Measurements from ENCODE around the gene FOXC1. TPM values are rescaled to one million over a fixed set of nuclear protein-coding genes. Genes with fewer than 3 reads are reported as not detected.

FOXC1 gene
- polyA plus RNA-seq, 1 of the 3 experiments (the other 2 are of a cell fraction): 4.3 TPM

DNA sequence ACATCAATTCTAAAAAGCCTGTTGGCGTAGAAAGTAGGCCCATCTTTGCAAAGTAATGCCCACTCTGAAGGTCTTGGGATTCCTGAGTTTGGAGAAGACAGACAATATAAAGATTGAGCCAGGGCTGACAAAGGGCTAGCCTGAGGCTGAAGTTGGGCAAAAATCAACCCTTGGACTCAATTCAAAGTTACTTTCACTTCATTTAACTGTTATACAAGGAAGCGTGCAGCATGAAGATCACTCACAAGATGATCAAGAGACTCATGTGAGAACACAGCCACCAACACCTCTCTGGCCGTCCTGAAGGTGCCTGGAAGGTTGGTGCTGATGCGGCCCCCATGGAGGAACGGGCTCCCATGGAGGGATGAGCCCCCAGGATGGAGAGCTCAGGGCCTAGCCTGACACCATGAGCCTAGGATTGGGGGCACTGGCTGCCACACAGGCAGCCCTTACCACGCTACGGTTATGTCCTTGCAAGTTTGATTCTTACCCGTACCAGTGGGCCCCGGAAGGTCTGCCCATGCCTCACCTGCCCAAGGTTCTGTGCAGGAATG, 26.6 kb downstream of the FOXC1 start:
- Histone ChIP-seq H3K4me2 (no peak overlapping the region), H3K4me1 (ENCODE audit: control insufficient read depth in 1 of 2, insufficient read depth in 2 of 2, low read depth in 1 of 2, low read length in 1 of 2) (peaks cover 0 to 14% of the 10 kb centered on the region in 2 experiments; a peak in 1 of 4 replicates), H4K20me1 (ENCODE audit: insufficient read depth) (no peaks in the 10 kb centered on the region), H3K27ac (ENCODE audit: low read depth in 2 of 2, low read length in 1 of 2) (no peak overlapping the region), H3K9me2 (no peaks in the 10 kb centered on the region), H3F3A (replicated peaks; ENCODE audit: insufficient read depth) (no peaks in the 10 kb centered on the region), H3K79me2 (ENCODE audit: insufficient read depth) (no peaks in the 10 kb centered on the region), H3K9ac (no peak overlapping the region), H3K36me3 (replicated peaks in 1 of 2; ENCODE audit: control insufficient read depth in 1 of 2, insufficient read depth in 2 of 2, low read length in 1 of 2) (no peaks in the 10 kb centered on the region), H2AFZ (ENCODE audit: low read depth) (no peak overlapping the region), H3K4me3 (ENCODE audit: low read depth in 2 of 2, low read length in 1 of 2) (no peak overlapping the region), H3K9me3 (no peaks in the 10 kb centered on the region), H3K27me3 (ENCODE audit: insufficient read depth) (no peaks in the 10 kb centered on the region)
- CTCF ChIA-PET: interaction anchor here (0.9 to 2.0 kb wide), 3 partner anchors 15 to 50 kb away, joined by 3 to 5 read pairs (median 3); no protein-coding TSS in a partner anchor
- POLR2A ChIA-PET: no interaction called here
- no peak for TF ChIP-seq FOSL2 (IDR thresholded peaks at IDR 0.05; ENCODE audit: borderline replicate concordance, low read depth)
- no peak for TF ChIP-seq TAF1 (IDR thresholded peaks at IDR 0.05; ENCODE audit: borderline replicate concordance, low read depth, low read length)
- TF ChIP-seq TCF12 (IDR thresholded peaks at IDR 0.05): no peak
- TF ChIP-seq, protein P1, sequence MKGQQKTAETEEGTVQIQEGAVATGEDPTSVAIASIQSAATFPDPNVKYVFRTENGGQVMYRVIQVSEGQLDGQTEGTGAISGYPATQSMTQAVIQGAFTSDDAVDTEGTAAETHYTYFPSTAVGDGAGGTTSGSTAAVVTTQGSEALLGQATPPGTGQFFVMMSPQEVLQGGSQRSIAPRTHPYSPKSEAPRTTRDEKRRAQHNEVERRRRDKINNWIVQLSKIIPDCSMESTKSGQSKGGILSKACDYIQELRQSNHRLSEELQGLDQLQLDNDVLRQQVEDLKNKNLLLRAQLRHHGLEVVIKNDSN (IDR thresholded peaks at IDR 0.05; ENCODE audit: borderline replicate concordance, low read depth): no peak
- TF ChIP-seq, protein P2, sequence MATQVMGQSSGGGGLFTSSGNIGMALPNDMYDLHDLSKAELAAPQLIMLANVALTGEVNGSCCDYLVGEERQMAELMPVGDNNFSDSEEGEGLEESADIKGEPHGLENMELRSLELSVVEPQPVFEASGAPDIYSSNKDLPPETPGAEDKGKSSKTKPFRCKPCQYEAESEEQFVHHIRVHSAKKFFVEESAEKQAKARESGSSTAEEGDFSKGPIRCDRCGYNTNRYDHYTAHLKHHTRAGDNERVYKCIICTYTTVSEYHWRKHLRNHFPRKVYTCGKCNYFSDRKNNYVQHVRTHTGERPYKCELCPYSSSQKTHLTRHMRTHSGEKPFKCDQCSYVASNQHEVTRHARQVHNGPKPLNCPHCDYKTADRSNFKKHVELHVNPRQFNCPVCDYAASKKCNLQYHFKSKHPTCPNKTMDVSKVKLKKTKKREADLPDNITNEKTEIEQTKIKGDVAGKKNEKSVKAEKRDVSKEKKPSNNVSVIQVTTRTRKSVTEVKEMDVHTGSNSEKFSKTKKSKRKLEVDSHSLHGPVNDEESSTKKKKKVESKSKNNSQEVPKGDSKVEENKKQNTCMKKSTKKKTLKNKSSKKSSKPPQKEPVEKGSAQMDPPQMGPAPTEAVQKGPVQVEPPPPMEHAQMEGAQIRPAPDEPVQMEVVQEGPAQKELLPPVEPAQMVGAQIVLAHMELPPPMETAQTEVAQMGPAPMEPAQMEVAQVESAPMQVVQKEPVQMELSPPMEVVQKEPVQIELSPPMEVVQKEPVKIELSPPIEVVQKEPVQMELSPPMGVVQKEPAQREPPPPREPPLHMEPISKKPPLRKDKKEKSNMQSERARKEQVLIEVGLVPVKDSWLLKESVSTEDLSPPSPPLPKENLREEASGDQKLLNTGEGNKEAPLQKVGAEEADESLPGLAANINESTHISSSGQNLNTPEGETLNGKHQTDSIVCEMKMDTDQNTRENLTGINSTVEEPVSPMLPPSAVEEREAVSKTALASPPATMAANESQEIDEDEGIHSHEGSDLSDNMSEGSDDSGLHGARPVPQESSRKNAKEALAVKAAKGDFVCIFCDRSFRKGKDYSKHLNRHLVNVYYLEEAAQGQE (IDR thresholded peaks at IDR 0.05; ENCODE audit: low read depth, low read length): no peak
- no peak for TF ChIP-seq EZH2phosphoT487 (IDR thresholded peaks at IDR 0.05; ENCODE audit: borderline replicate concordance, low read depth)
- TF ChIP-seq SIN3A (IDR thresholded peaks at IDR 0.05; ENCODE audit: borderline replicate concordance, low read depth, low read length): no peak
- TF ChIP-seq RXRA (IDR thresholded peaks at IDR 0.05; ENCODE audit: borderline replicate concordance, low read depth): no peak
- no peak for TF ChIP-seq RAD21 (IDR thresholded peaks at IDR 0.05; ENCODE audit: low read length)
- no peak for TF ChIP-seq RFX5 (IDR thresholded peaks at IDR 0.05; ENCODE audit: low read length)
- no peak for TF ChIP-seq GABPA (IDR thresholded peaks at IDR 0.05; ENCODE audit: low read depth)
- TF ChIP-seq EP300 (IDR thresholded peaks at IDR 0.05; ENCODE audit: borderline replicate concordance in 1 of 2, low read depth in 1 of 2, low read length in 1 of 2): no peak
- TF ChIP-seq NRF1 (IDR thresholded peaks at IDR 0.05; ENCODE audit: low read depth, low read length): no peak
- no peak for TF ChIP-seq FOXJ3 (CRISPR knock-in tag; IDR thresholded peaks at IDR 0.05)
- 92% methylated on average over 7 of the region's 9 CpGs for WGBS (ENCODE audit: low lambda C conversion rate)
- no peak for DNase-seq

Data from SK-N-SH (cell line).